ENCODE measurements around the gene SLC27A1.

GRCh38 chr19:17539238-17540117 is 69.2 kb downstream of the SLC27A1 start:
- no peak for TF ChIP-seq EZH2phosphoT487 (IDR thresholded peaks at IDR 0.05; ENCODE audit: low read depth, severe bottlenecking, unreplicated experiment)
- peak; percentile 36 for TF ChIP-seq CTCF (IDR thresholded peaks at IDR 0.05; ENCODE audit: poor library complexity)
- TF ChIP-seq EZH2 (IDR thresholded peaks at IDR 0.05; ENCODE audit: borderline replicate concordance), result no peak
